Activated T-cell treated with anti-CD3 and anti-CD28 coated beads for 48 hours (primary cell): Measurements from ENCODE around the gene C1QTNF5.

Experiments
- DNase-seq: peaks from one replicate; pipeline ENCODE4 v3.0.0-alpha.2; 2020; ENCODE audit warnings: low read depth

Gene C1QTNF5

DNA sequence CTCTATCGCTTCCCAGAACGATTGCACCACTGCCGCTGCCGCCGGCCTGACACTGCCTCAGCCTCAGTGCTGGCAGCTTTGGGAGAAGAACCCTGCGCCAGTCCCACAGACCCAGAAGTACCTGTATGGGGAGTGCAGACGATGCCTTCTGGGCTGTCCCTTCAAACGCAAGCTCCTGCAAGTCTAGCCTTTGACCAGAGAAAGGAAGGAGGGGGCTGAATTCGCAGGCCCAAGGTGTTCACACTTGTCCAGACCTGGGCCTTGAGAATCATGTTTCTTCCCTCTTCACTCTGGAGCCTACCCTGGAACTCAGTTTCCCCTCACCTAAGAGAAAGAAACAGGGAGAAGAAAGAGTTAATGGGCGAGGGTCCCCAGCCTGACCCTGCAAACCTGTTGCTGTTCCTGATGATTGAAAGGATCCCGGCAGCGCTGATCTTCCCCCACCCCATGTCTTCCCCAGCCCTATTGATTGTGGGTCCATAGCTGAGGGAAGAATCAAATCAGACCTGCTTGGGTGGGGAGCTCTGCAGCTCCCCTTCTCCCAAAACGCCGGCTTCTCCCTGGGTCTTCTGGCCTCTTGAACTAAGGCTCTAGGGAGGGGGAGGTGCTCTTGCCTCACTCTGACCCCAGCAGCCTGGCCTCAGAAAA is 23.0 kb downstream of the C1QTNF5 start:
- DNase-seq: no peak

- no peak for DNase-seq
Observed at GRCh38 chr11:119316729-119317591, 23.7 kb downstream of the C1QTNF5 start, which contains the start of gene MCAM. Gene MCAM, minus strand, starts transcription at chr11:119317130. Its CDS starts 29 bp downstream, at chr11:119317101.

DNA sequence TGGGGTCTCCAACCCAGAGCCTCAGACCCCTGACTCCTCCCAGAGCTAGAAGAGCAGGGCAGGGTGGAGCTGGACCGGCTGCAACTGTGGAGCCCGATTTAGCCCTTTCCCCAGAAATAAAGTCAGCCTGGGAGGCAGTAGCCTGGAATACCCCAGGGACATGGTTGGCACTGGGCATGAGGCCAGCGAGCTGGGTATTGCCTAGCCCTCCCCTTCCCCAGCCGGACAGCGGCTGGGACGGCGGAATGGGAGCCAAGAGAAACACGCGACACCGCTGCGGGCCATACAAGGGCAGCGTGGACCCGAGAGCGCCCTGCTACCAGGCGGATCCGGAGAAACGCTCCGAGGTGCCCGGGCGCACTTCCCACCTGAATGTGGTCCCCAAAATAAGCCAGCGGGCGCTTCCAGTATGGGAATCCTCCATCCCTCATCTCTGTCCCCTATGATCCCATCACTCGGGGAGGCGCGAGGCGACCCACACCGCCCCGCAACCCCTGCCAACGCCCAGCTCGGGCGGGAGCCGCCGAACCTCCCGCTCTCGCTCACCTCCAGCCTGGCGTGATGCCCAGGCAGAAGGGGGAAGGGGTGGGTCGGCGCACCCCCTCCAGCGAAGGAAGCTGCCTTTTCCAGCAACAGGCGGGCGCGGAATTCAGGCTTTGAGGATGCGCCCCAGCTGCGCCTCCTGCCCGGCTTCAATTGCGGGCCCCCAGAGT is 24.5 kb downstream of the C1QTNF5 start:
- no peak for DNase-seq

- DNase-seq: no peak
Observed at GRCh38 chr11:119315131-119316015, 25.3 kb downstream of the C1QTNF5 start.

DNA sequence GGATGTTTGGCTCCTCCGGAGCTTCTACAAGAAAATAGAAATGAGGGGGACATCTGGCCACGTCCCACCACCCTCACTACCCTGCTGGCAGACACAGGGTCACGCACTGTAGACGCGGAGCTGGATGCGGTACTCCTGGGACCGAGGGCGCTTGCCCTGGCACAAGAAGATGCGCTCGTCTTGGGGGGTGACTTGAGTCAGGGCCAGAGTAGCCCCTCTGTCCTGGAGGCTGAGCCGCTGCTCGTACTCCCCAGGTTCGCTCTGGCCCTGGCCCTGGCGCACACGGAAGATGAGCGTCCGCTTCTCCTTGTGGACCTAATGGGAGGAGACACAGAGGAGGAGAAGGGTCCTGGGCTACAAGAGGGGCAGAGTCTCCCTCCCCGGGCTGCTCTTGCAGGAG is 26.0 kb downstream of the C1QTNF5 start:
- DNase-seq: no peak

DNA sequence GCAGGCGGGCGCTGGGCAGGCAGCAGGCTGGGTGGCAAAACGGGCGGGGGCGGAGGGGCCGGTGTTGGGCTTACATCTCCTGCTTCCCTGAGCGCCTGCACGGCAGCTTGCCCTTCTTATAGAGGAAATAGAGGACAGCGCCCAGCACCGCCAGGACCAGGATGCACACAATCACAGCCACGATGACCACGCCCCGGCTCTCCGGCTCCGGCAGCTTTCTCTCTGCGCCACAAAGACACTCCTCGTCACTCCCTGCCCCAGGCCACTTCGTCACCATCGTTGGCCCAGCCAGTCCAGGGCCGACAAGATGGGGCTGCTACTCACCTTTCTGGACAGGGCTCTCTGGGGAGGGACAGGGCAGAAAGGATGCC is 30.0 kb downstream of the C1QTNF5 start:
- DNase-seq: no peak

DNA sequence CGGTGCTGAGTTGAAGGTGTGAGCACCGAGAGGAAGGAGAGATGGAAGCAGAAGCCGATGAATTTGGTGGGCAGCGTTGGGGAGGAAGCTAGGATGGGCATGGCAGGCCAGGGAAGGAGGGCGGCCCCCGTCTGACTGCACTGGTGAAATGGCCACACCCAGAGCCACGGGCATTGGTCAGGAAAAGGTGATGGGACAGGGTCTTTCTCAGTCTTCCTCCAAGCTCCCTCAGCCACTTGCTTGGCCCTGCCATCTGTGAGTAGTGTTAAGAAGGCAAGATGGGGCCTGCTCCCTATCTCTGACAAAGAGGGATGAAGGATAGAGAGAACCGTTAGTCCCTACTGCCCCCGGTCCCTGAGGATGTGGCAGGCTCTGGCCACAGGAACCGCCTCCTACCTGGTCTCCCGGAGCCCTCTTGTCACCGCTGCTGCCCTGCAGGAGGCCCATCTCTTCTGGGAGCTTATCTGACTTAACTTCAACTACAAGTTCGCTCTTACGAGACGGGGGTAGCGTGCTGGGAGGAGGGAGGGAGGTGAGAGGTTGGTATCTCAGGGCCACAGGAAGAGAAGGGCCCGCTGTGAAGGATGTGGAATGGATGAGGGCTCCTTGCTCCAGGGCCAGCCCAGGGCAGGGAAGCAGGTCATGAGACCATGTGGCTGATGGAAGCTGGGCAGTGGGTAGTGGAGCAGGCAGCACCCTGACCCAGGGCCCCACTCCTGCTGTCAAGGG is 30.6 kb downstream of the C1QTNF5 start:
- no peak for DNase-seq

DNA sequence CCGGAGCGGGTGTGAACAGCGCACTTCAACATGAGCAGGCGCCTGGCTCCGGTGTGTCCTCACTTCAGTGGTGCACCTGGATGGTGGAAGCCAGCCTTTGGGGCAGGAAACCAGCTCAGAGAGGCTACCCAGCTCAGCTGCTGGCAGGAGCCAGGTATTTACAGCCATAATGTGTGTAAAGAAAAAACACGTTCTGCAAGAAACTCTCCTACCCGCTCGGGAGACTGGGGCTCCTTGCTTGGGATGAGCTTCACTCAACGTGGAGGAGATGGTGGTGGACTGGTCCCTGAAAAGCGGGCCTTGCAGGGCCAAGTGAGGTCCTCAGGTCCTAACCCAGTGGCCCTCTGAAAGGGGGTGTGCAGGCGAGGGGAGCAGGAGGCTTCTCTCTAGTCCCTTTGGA is 31.3 kb downstream of the C1QTNF5 start:
- no peak for DNase-seq

DNA sequence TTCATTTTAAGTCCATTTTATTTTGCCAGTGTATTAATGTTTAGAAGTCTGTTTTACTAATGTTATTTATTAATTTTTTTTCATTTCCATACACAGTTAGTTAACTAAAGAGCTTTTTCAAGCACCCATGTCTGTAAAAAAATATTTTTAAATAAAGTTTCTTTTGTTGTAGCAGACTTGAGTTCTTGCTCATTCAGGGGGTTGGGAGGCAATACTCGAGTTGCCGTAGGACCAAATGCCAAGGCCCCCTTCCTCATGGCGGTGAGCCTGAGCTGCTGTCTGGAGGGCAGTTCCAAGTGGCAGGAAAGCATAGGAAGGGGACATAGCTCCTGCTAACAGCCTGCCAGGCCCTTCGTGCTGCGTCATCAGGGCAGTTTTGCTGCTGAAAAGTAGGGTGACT is 32.7 kb downstream of the C1QTNF5 start:
- no peak for DNase-seq

- DNase-seq: no peak
Observed at GRCh38 chr11:119307219-119307618, 33.5 kb downstream of the C1QTNF5 start.

- peak; percentile 17 for DNase-seq
Observed at GRCh38 chr11:119306373-119306890, 34.3 kb downstream of the C1QTNF5 start.

GRCh38 chr11:119305556-119306372 is 34.9 kb downstream of the C1QTNF5 start:
- no peak for DNase-seq

DNA sequence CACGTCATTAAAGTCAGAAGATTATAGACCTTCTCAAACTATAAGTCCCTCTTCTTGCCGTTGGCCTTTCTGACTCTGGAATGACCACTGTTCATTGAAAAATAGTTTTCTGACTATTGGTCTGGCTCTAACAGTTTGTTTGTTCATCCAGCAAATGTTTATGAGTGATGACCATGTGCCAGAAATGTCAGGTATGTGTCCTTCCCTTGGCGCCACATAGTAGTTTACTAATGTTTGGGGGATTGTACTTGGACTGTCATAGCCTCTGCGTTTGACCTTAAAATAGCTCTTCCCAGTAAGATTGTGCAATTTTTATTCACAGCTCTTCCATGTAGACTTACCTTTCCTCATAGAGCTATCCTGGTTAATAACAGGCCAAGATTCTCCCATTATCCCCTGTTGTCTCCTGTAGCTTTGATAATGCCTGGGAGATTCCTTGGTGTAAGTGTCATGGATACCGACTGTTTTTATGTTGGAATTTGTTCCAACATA is 37.4 kb downstream of the C1QTNF5 start:
- no peak for DNase-seq

DNA sequence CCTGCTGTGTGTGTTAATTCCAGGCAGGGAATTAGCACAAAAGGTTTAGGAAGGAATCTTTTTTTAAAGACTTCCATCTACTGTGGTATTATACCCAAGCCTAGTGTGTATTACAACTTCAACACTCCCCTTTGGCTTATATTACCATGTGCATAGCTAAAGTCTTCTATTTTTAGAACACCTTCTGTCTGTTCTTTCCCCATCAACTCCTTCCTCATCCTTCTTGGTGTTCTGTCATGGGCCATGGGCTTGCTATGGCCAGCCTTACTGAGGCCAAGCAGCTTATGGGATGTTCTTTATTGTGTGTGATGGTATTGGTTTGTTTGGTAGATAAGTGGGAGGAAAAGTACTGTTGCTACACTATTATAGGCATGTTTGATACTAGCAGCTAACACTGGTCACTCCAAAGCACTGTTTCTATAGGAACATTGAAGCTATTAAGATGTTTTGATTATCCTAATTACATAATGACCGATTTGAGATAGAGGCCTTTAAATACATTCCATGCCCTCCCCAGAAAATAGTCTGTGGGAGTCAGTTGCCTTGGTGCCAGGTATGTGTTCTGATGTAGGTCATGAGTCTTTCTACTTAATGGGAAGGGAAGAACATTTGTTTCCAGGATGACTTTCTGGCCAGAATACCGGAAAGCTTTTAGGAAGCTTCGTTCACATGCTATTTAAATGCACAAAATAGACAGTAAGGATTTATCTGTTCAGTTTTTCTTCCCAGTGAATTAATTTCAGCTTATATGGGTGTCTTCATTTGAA is 40.3 kb downstream of the C1QTNF5 start:
- DNase-seq: no peak

GRCh38 chr11:119299416-119299815 is 41.3 kb downstream of the C1QTNF5 start:
- DNase-seq: no peak

- DNase-seq: no peak
Observed at GRCh38 chr11:119298726-119299125, 42.0 kb downstream of the C1QTNF5 start.

GRCh38 chr11:119297938-119298337 is 42.7 kb downstream of the C1QTNF5 start:
- no peak for DNase-seq

GRCh38 chr11:119295178-119295577 is 45.5 kb downstream of the C1QTNF5 start:
- no peak for DNase-seq

- DNase-seq: no peak
Observed at GRCh38 chr11:119293461-119293860, 47.2 kb downstream of the C1QTNF5 start.
